Fibroblast of skin of right biceps (primary cell): Measurements from ENCODE around the gene RGS6.

Experiments used
- DNase-seq: peaks from one replicate; pipeline ENCODE4 v3.0.0-alpha.2; 2013

Gene RGS6

DNA sequence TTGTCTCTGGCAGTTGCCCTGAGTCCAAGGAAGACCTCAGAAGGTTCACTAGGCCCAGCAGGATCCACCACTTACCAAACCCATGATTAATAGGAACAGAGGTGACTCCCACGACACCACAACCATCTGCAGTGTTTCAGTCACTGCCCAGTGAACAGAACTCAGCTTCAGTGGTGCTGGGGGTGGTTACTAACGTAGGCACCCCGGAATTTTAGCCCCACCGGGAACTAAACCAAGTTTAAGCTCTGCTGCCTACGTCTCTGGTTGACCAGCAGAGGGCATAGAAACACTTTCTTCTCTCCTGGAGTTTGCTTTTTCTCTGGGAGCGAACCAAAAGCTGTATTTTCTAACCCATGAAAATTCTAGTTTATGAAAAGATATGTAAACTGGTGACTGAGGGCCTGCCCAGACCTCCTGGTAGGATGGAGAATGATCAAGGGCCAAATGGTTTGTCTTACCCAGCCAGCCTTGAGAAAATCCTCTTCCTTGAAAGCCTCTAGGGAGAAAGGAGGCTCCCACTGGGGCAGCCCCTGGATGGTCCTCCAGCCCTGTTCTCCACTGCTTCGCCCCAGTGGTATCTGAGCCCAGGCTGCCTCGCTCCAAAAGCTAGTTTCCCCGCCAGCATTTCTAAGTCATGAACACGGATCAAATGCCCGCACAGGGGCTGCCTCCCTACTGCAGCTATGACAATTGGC, 581.9 kb downstream of the RGS6 start:
- peak; percentile 55 for DNase-seq

DNA sequence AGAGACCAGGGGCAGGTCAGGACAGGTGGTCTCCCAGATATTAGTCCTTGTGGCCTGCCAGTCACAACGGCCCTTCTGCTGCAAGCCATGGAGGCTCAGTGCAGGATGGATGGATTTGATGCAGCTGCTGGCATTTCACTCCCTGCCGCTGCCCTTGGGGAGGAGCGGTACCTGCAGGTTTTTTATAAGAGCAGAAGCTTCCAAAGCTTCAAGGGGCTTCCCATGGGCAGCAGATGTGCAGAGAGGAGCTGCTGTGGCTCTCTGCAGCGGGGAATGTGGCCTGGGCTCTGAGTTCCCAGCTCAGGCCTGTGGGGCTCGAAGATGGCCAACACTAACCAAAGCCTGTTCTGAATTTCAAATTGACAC, 582.4 kb downstream of the RGS6 start:
- DNase-seq: no peak

DNA sequence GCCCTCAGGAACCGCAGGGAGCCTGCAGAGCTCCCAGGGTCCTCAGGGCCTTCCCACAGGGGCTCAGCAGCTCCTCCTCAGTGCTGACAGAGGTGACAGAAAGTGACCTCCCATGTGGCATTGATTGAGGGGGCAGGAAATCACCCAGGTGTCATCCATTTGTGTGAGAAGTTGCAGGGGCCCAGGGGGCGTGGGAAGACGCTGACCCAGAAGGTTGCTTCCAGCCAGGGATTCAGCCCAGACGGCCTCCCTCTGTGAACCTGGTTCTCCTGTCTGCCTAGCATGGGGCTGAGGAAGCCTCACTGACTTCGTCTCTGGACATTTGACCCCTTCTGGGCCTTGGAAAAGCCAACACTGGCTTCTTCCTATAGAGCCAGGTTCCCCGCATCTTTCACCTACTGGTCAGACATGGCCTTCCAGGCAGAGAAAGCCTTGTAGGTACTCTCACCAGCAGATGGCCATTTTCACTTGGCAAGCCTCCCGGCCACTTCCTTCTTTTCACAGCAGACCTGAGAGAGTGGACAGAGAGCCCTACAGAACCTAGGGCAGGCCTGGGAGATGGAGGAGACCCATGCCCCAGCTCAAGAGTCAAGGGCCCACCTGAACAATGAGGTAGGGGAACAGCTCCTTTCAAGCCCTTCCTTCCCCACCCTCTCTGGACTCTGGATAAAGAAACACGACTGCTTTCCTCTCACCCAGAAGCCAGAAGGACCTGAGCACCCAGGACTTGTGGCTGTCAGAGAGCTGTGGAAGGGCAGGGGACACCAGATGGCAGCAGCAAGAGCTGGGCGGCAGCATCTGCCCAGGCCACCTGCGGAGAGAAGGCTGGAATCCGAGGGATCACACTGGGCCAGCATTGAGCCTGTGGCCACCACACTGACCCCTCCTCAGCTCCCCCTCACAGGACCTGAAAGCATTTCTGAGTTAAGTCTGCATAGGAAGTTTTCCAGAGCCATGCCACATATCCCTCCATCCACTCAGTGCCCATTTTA, 583.8 kb downstream of the RGS6 start:
- DNase-seq: peak; percentile 41

DNA sequence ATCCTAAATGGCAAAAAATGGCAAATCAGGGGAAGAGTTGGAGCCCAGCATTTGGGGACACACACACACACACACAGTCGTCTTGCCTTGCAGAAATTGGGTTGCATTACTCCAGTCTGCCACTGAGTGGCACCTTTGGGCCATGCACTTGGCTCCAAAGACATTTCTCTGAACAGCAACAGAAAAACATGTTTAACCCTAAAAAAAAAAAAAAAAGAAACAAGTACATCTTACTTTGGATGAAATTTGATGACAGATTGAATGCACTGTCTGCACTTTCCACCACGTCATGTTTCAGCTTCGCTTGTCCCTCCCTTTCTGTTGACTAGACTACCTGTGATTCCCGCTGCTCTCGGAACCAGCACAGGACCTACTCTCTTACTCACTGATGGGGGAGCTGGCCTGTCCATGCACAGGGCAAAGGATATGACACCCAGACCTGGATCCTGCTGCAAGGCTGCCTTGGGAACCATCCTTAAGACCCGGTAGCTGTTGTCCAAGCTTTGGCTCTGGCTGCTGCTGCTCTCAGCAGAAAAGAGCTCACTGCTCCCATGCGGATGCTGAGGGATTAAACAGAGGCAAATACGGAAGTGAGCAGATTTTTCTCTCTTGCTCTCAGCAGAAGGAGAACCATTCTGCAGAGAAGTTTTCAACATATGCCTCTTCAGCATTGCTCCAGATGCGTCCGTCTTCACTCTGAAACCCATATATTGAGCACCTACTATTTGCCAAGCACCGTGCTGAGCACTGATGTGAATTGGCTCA, 584.9 kb downstream of the RGS6 start:
- peak; percentile 86 for DNase-seq

DNA sequence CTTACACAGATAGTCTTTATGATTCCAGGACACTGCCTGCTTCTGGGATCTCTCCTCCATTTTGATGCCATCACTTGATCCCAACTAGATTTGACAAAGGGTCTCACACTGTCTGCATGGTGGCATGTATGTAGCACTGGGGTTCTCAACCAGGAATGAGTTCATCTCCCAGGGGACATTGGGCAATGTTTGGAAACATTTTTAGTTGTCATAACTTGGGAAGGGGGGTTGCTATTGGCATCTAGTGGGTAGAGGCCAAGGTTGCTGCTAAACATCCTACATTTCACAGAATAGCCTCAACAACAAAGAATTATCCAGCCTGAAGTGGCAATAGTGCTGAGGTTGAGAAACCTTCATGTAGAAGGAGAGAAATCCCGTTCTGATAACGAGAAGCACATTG, 585.5 kb downstream of the RGS6 start:
- DNase-seq: peak; percentile 35

DNA sequence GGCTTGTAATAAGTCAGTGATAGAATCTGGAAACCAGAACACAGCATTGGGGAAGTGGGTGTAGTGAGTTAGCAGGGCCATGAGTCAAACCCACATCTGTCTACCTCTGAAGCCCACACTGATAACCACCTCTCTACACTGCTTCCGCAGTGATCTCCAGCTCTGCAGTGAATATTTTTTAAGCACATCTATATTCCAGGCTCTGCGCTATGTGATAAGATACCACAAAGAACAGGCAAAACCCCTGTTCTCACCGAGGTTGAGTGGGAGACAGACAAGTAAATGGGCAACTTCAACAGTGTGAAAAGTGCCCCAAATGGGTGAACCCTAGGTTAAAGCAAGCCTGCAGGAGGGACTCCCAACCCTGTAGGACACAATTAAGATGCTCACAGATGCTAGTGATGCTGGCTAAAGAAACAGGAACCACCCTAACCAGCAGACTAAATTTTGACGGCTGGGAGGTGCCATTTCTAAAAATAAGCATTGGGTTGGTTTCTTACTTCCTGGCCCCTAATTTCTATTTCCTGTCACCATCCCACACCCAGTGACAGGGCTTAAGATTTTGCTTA, 586.7 kb downstream of the RGS6 start:
- no peak for DNase-seq

DNA sequence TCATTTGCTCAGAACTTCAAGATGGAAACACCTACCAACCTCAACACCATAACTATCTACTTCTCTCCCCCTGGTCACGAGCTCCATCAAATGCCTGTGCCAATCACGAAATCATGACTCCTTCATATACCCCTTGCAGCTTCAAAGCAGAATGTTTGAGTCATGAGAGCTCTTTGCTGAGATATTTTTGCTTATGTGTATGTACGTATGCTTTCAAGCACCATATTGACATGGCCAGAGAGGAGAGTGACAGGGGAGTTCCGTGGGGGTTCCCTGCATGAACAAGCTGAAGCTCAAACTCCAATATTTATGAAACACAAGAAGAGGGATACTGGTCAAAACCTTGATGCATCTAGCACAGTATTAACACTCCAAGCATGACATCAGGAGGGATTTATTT, 587.3 kb downstream of the RGS6 start:
- no peak for DNase-seq

DNA sequence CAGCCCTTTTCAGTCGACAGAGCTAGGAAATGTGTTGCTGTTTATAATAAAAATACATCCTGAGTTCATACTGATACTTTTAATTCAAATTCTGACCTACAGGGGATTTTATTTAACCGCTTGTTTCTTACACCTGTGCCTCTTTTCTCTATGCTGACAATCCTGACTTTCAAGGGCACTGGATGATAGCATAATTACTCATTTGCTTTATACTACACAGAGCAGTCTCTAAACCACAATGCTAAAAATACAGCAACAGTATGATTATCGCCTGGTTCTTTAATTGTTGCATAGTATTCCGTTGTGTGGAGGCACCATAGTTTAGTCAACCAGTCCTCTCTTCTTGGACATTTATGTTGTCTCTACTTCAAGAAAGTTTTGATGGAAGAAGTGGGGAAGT, 588.8 kb downstream of the RGS6 start:
- DNase-seq: no peak

DNA sequence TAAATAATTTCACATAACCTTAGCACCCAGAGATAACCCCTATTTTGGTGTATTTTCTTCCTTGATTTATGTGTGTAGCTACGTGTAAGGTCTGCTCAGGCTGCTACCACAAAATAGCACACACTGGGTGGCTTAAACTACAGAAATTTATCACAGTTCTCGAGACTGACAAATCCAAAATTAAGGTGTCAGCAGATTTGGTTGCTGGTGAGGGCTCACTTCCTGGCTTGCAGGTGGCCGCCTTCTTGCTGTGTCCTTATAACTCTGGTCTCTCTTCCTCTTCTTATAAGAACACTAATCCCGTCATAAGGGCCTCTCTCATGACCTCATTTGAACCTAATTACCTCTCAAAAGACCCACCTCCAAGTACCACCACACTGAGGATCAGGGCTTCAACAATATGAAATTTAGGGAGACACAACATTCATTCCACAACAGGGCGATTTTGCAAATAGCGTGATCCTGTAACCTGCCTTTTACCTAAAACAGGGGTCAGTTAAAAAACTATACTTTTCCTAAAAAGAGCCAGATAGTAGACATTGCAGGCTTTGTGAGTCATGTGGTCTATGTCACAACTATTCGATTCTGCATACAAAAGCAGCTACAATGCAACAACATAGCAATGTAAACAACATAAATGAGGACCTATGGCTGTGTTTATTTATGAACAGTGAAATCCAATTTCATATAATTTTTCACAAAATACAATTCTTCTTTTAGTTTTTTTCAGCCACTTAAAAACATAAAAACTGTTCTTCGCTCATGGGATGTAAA, 589.9 kb downstream of the RGS6 start:
- DNase-seq: no peak

DNA sequence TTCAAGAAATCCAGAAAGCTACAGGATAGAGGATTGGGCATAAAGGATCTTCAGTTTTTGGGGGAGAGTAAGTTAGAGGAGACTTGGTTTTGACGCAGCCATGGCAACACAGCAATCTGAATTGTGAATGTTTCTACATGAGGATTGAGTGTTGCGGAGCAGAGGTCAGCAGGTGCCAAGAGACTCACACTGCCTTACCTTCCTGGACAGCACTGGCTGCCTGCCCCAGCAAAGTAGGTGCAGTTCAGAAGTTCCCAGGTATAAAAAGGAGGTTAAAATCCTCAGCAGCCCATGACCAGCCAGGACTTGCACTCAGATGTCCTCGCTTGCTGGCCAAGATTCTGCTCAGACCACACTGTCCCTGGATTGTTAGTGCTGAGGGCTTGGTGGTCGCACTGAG, 590.6 kb downstream of the RGS6 start:
- no peak for DNase-seq

DNA sequence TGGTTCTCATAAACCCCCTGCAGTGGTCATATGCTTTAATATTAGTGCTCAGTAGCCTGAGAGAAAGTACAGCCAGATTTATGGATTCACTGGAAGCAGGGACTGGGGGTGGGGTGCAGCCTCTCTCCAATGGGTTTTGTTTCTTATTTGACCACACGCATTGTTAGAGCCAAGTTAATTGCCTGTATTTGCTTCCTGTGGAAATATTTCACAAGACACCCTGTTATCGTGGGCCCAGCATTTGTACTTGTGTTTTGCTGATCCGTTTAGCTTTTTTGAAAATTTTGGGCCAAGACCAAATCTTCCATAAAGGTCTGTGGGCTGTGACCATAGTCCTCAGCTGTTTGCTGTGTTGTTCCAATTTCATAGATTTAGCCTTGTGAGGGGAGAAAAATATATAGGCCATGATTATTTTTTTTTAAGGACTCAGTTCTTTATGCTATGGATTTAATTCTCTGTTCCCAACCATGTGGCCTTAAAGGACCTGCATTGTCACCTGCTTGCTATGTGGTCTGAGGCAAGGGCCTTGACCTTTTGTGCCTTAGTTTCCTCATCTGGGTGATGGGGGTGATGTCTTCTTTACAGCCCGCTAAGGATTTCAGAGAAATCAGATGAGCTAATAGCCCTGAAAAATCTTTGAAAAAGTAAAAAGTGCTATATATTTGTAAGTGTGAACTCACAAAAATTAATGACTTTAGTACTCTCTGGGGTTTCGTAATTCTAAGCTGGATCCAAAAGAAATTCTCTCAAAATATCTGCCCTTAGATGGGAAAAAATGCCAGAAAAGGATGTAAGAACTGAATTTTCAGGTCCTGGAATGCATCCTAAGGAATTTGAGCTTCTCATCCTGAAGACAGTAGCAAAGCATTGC, 591.4 kb downstream of the RGS6 start:
- peak; percentile 42 for DNase-seq

DNA sequence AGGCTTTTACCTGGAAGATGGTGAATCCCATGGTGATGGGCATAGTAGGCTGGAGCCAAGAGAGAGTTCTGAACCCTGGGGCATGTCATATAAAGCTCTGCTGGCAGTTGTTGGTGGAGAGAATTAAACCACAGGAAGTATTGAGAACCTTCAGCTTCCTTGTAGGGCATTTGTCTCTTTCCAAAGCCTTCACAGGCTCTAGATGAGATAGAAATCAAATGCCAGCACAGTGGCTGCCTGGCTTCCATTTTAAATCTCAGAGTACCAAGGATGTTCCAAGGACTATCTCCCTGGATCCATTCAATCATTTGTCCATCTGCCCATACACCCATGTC, 592.0 kb downstream of the RGS6 start:
- no peak for DNase-seq

DNA sequence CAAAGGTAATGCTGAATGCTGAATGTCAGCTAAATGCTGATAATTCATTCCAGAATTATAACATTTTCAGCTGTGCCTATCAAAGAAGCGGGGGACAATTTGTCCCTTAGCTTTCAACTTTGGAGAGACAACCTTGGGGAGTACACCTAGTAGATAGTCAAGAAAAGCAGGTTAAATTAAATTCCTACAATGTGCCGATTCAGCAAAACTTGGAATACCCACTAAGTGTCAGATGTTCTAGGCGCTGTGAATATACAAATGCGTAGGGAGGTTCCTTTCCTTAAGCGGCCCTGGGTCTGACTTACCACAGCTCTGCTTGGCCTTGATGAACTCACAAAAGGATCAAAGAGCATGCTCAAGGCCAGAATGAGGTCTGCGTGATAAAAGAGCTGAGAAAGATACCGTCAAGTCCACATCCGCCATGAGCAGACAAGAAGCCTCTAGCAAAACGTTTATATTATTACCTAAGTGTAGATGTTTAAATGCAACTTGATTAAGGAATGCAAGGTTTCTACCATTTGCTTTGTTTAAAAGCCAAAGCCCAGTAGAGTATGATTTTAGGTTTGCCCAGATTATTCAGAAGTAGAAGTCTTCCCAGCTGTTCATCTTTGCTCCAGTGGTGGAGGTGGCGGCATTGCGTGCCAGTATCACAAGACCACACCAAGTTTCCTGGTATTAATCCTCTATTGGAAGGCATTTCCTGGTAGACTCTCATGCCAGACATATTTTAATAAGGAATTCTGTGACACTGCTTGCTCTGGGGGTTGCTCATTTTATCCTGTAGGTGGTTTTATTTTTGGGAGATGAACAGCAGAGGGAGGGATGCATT, 593.1 kb downstream of the RGS6 start:
- peak; percentile 62 for DNase-seq

DNA sequence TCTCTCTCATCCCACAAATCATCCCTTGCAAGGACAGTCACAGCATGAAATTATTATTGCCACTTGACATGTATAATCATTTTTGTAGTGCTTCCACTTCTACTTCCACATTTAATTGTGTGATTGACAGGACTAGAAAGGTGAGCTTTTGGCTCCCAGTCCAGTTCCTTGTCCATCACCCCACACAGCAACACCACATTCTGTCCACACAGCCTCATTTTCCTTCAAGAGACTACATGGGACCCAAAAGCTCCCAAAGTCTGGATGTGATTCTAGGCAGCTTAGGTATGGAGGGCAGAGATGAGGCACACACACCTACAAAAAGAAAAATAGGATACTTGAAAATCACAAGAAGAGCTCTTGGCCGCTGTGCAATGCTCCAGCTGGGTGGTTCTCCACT, 595.4 kb downstream of the RGS6 start:
- no peak for DNase-seq

DNA sequence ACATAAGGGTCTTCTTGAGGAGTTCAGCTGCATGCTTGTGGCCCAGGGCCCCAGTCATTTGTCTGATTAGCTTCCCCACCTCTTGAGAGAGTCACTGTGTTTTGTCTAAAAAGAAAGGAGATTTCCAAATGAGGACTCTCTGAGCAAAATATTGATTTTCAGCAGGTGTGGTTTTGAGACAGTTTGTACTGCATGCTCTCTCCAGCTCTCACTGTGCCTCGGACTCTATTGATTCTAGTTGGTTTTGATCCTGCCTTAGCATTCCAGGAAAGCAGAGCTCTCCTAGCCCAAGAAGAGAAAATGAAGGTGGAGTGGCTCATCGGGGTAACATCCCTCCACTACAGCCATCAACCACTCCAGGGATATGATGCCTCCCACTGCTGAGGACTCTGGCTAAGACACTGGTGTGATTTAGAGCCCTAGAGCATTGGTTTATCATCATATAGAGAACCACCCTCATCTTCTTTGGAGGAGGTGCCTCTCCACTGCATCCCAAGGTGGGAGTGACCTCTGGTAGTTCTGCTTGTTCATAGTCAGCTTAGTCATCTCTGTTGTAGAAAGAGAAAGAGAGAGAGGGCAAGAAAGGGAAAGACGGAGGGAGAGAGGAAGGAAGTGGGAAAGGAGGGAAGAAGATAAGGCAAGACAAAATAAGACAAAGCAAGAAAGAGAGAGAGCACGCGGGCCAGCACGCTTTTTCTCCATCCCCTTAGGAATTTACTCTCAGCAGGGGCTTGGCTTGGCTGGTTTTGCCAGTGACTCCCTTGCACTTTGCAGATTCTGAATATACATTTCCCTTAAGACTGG, 596.0 kb downstream of the RGS6 start:
- peak; percentile 56 for DNase-seq

DNA sequence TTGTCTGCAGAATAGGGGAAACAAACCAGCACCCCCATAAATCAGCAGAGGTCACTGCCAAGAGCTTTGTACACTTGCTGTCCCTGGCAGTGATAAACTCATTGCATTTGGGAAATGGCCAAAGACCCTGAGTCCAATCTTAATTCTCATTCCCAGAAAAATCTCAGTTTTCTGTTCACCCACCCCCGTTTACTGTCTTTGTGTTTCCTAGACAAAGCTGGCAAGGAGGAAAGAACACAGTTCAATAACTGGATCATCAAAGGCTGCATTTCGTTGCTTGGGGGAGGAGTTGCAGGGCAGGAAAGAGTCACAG, 596.6 kb downstream of the RGS6 start:
- DNase-seq: no peak

DNA sequence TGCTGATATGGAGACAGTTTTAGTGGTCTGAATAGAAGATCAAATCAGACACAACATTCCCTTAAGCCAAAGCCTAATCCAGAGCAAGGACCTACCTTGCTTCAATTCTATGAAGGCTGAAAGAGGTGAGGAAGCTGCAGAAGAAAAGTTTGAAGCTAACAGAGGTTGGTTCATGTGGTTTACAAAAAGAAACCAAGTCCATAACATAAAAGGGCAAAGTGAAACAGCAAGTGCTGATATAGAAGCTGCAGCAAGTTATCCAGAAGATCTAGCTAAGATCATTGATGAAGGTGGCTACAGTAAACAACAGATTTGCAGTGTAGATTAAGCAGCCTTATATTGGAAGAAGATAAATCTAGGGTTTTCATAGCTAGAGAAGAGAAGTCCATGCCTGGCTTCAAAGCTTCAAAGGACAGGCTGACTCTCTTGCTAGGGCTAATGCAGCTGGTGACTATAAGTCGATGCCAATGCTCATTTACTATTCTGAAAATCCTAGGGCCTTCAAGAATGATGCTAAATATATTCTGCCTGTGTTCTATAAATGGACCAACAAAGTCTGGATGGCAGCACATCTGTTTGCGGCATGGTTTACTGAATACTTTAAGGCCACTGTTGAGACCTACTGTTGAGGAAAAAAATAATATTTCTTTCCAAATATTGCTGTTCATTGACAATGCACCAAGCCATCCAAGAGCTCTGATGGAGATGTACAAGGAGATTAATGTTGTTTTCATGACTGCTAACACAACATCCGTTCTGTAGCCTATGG, 600.6 kb downstream of the RGS6 start:
- DNase-seq: no peak

DNA sequence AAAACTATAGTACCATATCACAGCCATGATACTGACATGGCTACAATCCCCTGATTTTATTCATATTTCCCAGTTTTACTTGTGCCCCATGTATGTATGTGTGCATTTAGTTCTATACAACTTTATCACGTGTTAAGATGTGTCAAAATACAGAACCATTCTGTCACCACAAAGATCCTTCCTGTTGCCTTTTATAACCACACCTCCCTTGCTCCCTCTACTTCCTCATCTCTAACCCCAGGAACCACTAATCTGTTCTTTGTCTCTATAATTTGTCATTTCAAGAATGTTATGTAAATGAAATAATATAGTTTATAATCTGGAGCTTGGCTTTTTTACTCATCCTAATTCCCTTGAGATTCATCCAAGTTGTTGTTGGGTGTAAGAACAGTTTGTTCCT, 603.3 kb downstream of the RGS6 start:
- DNase-seq: no peak

DNA sequence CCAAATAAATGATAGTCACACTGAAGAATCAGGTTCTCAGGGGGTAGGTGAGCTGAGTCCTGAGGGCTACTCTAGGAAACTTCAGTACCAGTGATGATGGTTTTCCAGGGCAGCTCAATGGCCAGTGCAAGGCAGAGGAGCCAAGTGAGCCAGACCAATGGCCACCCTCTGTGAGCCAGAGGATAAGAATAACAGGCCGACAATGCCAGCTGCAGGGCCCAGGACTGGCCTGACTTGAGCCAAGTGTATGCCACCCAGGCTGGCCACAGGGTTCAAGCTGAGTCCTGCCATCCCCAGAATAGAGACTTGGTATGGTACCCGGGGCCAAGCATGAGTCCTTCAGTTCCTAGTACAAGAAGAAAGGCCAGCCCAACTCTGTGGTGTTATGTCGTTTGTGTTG, 606.2 kb downstream of the RGS6 start:
- DNase-seq: no peak
